ENCODE results near the gene NBEA. TPM values are rescaled to one million over a fixed set of nuclear protein-coding genes. Genes with fewer than 3 reads are reported as not detected.

NBEA gene
- total RNA-seq, 2 experiments from 2014 or later: 3.5 to 3.8 TPM

- Histone ChIP-seq H3K4me3 (ENCODE audit: low read length) (no peak overlapping the region), H3K27ac (ENCODE audit: low read depth in 1 of 2, low read length in 2 of 2) (no peak overlapping the region), H3K36me3 (ENCODE audit: insufficient read depth, low read length) (no peaks in the 10 kb centered on the region), H3K4me1 (ENCODE audit: insufficient read depth, low read length) (no peaks in the 10 kb centered on the region), H3K27me3 (ENCODE audit: control insufficient read depth in 1 of 2, insufficient read depth in 2 of 2, low read length in 2 of 2) (no peaks in the 10 kb centered on the region), H3K9me3 (ENCODE audit: control insufficient read depth in 1 of 2, insufficient read depth in 1 of 2, low read length in 2 of 2) (peaks cover 0 to 25% of the 10 kb centered on the region in 2 experiments)
- Mint-ChIP-seq H3K4me3 (no peak overlapping the region), H3K4me1 (ENCODE audit: low read depth) (no peaks in the 10 kb centered on the region), H3K36me3 (ENCODE audit: low read depth) (no peaks in the 10 kb centered on the region), H3K9me3 (no peaks in the 10 kb centered on the region), H3K27ac (no peak overlapping the region), H3K27me3 (no peaks in the 10 kb centered on the region)
- CTCF ChIA-PET: no interaction called here
- POLR2A ChIA-PET: no interaction called here
- intact Hi-C loops (cut with DNase I, micrococcal nuclease): no loop called here
- ATAC-seq (ENCODE audit: poor library complexity): no peak
- DNase-seq: no peak
- no peak for TF ChIP-seq CTCF (IDR thresholded peaks at IDR 0.05)
Measured at GRCh38 chr13:35684432-35684831, 742.4 kb downstream of the NBEA start.

GRCh38 chr13:35687336-35687735 lies 745.3 kb downstream of the NBEA start:
- TF ChIP-seq CTCF (IDR thresholded peaks at IDR 0.05): no peak
- Mint-ChIP-seq H3K27ac (no peak overlapping the region), H3K9me3 (no peaks in the 10 kb centered on the region), H3K4me1 (ENCODE audit: low read depth) (no peaks in the 10 kb centered on the region), H3K36me3 (ENCODE audit: low read depth) (no peaks in the 10 kb centered on the region), H3K4me3 (no peak overlapping the region), H3K27me3 (no peaks in the 10 kb centered on the region)
- ChIA-PET CTCF (no interaction called here), POLR2A (no interaction called here)
- Histone ChIP-seq H3K4me3 (ENCODE audit: low read length) (no peak overlapping the region), H3K27me3 (ENCODE audit: control insufficient read depth in 1 of 2, insufficient read depth in 2 of 2, low read length in 2 of 2) (no peaks in the 10 kb centered on the region), H3K4me1 (ENCODE audit: insufficient read depth, low read length) (no peaks in the 10 kb centered on the region), H3K9me3 (ENCODE audit: control insufficient read depth in 1 of 2, insufficient read depth in 1 of 2, low read length in 2 of 2) (peaks cover 0 to 14% of the 10 kb centered on the region in 2 experiments), H3K36me3 (ENCODE audit: insufficient read depth, low read length) (no peaks in the 10 kb centered on the region), H3K27ac (ENCODE audit: low read depth in 1 of 2, low read length in 2 of 2) (no peak overlapping the region)
- ATAC-seq (ENCODE audit: poor library complexity) (no peak), DNase-seq (no peak)
- intact Hi-C loops (cut with DNase I, micrococcal nuclease): no loop called here

- no peak for DNase-seq
- no peaks in the 10 kb centered on the region for H3K9me3 Mint-ChIP-seq
- H3K36me3 Mint-ChIP-seq (ENCODE audit: low read depth): no peaks in the 10 kb centered on the region
- Histone ChIP-seq H3K4me3 (ENCODE audit: low read length) (no peak overlapping the region), H3K27me3 (ENCODE audit: control insufficient read depth in 1 of 2, insufficient read depth in 2 of 2, low read length in 2 of 2) (no peaks in the 10 kb centered on the region), H3K36me3 (ENCODE audit: insufficient read depth, low read length) (no peaks in the 10 kb centered on the region), H3K4me1 (ENCODE audit: insufficient read depth, low read length) (no peaks in the 10 kb centered on the region), H3K9me3 (ENCODE audit: control insufficient read depth in 1 of 2, insufficient read depth in 1 of 2, low read length in 2 of 2) (peaks cover 0 to 12% of the 10 kb centered on the region in 2 experiments), H3K27ac (ENCODE audit: low read depth in 1 of 2, low read length in 2 of 2) (no peak overlapping the region)
- no peak overlapping the region for H3K4me3 Mint-ChIP-seq
- ATAC-seq (ENCODE audit: poor library complexity): no peak
- CTCF ChIA-PET: no interaction called here
- no peak overlapping the region for H3K27ac Mint-ChIP-seq
- H3K27me3 Mint-ChIP-seq: no peaks in the 10 kb centered on the region
- POLR2A ChIA-PET: no interaction called here
- TF ChIP-seq CTCF (IDR thresholded peaks at IDR 0.05): no peak
- intact Hi-C loops (cut with DNase I, micrococcal nuclease): no loop called here
- H3K4me1 Mint-ChIP-seq (ENCODE audit: low read depth): no peaks in the 10 kb centered on the region
Measured at GRCh38 chr13:35690581-35691207, 748.6 kb downstream of the NBEA start.

Measured in CD4-positive, alpha-beta T cell (primary cell).